CD4-positive, alpha-beta T cell treated with Interleukin-6 at 100 ng/mL for 8 hours (primary cell): Measurements from ENCODE around the gene MYMX.
"Not testable (repeated sequence)": the region's sequence is repeated elsewhere in the genome, so short reads cannot be mapped to it uniquely, and the experiment has no call there.

Experiments used
- DNase-seq: peaks from one replicate; pipeline ENCODE4 v3.0.0-alpha.2; 2020; ENCODE audit warnings: mixed read lengths, low spot score

MYMX gene

DNA sequence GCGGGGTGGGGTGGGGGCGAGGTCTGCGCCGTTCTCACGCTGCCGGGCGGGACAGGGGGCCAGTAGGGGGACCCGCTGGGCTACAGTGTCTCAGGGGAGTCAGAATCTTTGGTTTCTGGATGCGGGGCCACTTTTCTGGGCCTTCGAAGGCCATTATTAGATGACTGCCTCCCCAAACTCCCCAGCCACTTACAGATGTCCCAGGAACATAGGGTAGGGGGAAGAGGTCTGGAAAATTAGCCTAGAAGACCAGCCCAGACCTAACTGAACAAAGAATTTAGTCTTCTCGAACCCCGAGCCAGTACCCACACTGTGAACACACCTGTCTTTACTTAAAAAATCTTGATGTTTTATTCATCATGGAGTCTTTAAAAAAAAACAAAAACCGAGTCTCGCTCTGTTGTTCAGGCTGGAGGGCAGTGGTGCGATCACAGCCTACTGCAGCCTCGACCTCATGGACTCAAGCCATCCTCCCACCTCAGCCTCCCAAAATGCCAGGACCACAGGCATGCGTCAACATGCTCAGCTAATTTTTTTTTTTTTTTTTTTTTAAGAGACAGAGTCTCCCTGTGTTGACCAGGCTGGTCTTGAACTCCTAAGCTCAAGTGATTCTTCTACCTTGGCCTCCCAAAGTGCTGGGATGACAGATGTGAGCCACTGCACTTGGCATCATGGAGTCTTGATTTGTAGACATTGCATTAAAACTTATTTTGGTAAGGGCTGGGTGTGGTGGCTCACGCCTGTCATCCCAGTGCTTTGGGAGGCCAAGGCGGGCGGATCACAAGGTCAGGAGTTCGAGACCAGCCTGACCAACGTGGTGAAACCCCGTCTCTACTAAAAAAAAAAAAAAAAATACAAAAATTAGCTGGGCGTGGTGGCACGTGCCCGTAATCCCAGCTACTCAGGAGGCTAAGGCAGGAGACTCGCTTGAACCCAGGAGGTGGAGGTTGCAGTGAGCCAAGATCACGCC is 3.4 kb downstream of the MYMX start:
- no peak for DNase-seq

DNA sequence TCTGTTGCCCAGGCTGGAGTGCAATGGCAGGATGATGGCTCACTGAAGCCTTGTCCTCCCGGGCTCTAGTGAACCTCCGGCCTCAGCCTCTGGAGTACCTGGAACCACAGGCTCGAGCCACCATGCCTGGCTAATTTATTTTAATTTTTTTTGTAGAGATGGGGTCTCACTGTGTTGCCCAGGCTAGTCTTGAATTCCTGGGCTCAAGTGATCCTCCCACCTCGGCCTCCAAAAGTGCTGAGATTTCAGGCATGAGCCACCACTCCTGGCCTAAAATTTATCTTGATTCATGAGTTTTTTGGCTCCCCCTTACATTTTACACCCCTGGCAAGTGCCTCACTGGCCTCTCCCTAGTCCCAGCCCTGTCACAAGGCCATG is 4.2 kb downstream of the MYMX start:
- DNase-seq: no peak

DNA sequence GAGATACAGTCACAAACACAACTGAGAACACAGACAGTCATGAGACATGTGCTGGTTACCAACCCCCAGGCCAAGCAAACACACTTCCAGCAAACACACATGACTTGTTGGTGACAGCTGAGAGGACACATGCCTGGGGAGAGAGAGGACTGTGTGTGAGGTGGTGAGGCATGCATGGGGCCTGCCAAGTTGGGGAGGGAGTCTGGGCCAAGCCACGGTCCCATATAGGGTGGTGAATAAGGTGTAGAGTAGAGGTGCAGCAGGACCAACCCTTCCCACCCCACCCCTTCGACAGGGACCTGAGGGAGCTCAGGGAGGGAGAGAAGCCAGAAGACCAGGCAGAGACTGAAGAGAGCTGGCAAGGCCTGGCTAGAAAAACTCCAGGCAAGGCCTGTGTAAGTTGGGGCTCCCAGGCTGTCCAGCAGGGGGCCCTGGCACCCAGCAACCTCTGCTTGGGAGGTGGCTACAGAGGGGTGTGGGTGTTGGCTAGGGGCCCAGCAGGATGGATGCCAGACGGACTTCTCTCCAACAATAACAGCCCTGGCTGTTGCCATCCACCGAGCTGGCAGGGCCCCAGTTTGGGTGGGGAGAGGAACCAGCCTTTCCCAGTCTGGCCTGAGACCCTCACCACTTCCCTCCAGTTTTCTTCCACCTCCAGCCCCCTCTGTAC is 4.7 kb downstream of the MYMX start:
- DNase-seq: peak; percentile 70

DNA sequence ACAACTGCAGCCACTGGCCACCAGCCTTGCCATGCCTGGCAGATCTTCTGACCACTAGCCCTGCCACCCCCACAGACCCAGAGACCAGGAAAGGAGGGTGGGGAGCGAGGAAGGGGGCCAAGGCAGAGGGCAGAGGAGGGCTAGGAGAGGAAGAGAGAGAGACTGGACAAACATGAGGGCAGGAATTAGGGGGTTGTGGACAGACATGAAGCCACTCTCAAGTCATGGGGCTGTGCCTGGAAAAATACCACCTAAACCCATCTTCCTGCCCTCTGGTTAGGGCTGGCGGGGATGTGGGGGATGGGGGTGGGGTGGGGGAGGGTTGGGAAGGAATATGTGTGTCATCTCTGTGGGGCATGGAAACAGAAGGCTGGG is 5.2 kb downstream of the MYMX start:
- DNase-seq: no peak

DNA sequence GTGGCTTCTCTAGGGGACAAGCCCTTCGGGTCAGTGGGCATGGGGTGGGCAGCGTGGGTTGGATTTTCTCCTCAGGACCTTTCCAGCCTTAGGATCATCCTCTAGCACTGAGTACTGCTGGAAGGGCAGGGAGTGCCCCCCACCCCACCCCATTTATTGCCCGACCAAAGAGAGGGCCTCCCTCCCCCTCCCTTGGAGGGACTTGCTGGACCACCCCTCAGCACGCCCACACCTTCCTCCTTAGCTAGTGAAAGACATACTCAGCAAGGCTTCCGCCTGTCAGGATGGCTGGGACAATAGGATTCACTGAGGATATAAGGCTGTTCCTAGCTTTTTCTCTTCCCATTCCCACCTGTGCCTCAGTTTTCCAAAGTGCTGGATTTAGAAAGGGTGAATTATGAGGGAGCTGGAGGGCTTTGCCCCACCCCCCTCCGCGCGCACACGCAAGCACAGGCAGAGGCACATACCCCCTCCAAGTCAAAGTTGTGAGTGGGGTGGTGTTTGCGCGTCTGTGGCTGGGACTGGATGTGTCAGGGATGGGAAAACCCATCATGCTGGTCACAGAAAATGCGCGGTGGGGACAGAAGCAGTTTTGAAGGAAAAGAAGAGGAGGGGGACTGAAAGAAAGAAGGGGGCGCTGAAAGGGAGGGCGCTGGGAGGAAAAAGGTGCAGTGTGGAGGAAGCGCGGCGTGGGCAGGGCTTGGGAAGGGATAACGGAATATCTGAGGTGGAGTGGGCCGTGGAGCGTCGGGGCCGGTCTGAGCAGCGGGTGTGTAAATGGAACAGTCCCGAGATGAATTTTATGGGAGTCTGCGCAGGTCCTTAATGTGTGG is 6.0 kb downstream of the MYMX start:
- no peak for DNase-seq

DNA sequence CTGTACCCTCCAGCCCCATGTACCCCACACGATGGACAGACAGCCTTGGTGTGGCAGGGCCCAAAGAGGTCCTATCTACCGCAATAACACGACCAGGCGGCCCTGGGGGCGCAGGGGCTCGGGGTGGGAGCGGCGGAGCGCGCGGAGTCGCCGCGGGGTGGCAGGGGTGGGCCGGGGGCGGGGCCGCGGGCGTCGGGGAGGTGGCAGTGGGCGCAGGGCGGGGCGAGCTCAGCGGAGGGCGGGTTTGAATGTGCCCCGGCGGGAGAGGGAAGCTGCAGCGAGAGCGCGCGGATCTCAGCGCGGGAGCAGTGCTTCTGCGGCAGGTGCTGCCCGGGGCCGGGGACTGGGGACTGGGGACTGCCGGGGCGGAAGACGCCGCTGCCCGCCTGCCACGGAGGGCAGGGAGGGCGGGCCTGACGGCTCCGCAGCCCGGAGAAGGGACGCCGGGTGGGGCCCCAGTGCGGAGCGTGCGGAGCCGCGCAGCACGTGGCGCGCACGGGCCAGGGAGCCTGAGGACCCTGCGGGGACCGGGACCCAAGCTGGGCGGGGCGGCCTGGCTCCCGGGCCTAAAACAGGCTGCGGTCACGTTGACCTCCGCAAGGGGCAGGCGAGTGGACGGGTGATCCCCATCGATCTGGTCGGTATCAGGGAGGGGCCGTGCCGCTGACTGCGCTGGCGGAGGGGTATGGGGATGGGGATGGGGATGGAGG is 6.7 kb downstream of the MYMX start, which contains the start of gene SLC29A1:
Gene SLC29A1, plus strand, starts transcription at position 277 of the 710 bp plus-strand sequence. CDS start 3,719 bp downstream, outside the sequence.
- peak; percentile 82 for DNase-seq

DNA sequence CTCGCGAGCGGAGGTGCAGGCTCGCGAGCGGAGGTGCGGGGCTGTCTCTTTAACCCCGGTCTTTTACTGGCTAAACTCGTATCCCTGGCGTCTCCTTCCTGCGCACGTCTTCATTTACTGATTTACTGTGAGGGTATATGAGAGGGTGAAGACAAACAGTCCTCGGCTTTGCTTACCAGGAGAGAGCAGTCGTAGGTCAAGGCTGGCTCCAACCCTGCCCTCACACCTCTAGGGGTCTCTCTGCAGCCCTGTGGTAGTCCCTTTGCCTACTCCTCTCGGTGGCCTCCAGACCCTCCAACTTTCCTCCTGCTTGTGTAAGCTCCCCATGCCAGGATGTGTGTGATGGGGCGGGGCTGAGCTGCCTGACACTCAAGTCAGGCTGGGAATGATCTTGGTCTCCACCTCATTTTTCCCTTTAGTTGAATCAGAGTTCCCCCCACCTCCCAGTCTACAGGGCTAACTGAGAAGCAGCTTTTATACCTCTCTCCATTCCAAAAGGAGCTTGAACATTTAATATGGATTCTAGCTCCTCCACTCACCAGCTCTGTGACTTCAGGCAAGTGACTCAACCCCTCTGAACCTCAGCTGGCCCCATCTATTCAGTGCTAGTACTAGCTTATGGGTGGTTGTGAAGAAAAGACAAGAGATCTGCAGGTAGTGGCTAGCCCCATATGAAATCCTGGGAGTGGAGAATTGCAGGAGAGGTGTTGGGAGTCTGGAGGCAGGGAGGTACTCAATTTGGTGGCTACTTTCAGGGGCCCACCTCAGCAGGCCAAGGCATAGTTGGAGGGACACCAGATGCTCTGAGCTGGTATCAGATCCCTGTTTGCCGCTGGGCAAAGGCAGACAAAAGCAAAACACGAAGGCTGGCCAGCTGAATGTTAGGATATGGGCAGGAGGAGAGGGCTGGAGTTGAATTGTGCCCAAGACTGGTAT is 7.6 kb downstream of the MYMX start:
- DNase-seq: no peak

DNA sequence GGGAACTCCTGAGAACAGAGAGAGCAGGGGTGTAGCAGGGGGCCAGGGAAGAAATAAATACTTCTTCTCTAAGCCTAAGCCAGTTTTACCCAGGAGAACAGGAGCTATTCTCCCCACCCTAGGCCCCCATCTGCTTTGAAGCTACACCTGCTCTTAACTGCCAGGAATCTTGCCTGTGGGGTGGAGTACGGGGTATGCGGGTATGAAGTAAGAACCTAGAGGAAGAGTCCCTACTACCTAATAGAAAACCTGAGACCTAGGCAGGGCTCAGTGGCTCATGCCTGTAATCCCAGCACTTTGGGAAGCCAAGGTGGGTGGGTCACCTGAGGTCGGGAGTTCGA is 8.2 kb downstream of the MYMX start:
- DNase-seq: no peak

DNA sequence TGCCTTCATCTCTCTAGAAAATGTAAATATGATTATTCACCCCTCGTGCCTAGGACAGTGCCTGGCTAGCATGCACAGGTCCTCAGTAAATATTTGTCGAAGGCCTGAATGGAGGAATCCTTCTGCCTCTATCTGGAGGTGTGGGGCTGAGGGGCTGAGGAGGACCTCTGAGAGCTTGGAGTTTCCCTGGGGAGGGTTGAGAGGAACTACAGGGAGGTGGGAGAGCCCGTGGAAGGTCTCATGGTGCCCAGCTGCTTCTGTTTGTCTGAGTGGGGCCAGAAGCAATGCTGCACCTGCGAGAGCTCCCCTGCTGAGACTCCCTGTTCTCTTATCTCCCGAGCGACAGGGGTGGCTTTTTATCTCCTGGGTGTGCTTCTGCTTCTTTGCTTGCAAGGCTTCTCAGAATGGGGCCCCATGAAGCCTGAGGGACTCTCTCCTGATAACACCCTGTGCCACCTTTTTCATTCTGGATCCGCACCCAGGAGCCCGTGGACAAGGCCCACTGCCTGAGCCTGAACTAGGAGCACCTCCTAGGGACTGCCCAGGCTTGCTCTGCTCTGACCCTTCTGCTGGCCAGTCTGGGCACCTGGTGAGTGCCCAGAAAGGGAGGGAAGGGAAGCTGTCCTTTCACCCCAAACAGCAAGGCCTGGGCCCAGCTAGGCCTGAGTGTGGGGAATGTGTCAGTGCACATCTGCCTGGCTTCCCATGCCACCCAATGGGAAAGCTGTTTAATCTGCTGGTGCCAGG is 9.0 kb downstream of the MYMX start:
- no peak for DNase-seq

DNA sequence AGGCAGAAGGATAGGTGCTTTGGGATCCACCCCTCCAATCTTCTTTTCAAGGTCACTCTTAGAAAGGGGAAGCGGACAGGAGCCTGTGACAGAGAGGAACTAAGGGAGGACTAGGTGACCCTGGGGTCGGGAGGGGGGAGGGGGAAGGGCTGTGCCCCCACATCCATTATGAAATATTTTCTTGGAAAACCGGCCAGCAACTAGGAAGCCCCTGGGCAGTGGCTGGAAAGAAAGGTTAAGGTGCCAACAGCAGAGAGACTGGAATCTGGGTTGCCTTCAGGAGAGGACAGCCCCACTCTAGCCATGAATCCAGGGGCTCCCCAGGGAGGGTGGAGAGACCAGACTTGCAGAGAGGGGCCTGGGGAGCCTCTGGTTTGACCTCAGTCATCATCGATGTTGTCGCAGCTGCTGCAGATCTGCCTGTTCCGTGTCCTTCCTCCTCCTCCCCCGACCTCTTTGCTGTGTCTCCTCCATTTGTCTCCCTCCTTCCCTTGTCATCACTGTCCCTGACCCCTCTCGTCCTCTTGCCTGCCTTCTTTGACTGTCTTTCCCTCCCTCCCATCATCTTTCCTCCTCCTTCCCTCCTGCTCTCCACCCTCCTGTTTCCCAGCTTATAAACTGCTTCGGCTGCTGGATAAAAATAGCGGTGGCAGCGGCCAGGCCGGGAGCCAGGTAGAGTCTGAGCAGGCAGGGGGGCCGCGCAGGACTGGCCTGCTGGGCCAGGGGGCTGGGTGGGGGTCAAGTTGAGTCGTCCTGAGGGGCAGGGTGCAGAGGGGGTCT is 9.8 kb downstream of the MYMX start:
- no peak for DNase-seq

DNA sequence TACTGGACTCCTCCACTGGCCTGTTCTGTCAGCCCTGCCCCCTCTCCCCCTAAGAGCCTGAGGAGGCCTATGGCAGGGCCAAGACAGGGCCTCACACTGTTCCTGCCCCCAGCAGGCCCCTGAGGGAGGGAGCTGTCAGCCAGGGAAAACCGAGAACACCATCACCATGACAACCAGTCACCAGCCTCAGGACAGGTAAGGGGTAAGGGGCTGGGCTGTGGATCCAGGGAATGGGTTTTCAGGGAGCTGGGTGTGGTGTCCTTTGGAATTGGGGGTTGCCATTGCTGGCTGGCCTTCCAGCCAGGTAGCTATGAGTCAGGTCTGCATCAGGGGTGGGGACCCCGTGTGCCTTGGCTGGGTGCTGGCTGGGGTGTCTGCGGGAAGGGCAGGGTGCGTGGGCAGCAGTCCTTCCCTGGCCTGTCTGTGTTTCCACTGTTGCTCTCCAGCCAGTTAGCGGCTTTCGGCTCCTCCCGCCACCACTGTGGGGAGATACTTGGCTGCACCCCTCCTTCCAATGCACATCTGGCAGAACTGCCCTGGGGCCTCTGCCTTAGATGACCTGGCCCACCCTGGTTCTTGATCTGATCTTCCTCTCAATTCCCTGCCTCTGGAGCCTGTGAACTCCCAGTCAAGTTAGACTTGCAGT is 10.5 kb downstream of the MYMX start:
- no peak for DNase-seq

DNA sequence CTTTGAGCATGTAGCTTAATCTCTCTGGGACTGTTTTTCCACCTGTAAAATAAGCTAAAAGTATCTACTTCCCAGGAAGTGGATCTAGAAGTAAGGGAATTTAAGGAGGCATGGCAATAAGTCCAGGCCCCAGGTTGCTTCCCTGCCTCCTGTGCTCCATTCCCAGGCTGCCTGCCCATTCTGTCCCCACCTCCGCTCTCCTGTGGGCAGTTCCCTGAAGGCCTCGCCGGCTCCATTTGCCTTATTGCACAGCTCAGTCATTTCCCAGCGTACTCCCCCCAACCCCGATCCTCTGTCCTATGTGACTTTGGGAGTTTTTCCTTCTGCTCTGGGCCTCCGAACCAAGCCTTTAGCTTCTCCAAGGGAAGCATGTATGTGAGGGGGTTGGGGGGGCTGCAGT is 11.3 kb downstream of the MYMX start:
- no peak for DNase-seq

DNA sequence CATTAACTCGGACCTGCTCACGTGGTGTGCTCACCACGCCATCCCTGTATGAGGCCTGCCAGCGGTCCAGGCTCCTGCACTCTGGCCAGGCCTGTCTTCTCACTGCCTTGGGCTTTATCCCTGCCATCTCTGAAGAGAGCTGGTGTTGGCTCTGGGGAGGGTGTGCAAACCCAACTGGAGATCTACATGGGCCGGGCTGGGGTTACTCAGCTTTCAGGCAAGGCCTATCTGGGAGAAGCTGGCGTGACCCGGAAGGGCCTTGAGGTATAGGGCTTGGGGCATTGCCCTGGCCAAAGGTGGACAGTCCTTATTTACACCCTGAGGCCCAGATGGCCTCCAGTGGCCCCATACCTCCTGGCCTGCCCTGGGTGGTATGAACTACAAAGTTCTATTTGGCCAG is 11.7 kb downstream of the MYMX start:
- no peak for DNase-seq

DNA sequence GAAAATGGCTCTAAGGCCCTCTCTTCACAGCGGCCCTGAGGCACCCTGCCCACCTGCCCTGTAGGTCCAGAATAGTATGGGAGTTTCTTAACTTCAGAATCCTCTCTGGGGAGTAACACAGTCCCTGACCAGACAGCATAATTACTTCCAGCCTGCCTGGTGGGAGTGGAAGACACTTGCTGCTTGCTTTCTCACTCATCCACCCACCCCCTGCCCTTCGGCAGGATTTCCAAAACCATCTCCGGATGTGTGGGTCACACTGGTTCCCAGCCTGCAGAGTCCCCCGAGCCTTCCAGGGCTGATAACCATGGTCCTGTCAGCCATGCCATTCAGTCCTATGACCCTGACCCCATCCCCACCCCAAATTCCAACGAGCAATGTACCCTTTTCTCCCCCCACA is 12.1 kb downstream of the MYMX start:
- DNase-seq: no peak

DNA sequence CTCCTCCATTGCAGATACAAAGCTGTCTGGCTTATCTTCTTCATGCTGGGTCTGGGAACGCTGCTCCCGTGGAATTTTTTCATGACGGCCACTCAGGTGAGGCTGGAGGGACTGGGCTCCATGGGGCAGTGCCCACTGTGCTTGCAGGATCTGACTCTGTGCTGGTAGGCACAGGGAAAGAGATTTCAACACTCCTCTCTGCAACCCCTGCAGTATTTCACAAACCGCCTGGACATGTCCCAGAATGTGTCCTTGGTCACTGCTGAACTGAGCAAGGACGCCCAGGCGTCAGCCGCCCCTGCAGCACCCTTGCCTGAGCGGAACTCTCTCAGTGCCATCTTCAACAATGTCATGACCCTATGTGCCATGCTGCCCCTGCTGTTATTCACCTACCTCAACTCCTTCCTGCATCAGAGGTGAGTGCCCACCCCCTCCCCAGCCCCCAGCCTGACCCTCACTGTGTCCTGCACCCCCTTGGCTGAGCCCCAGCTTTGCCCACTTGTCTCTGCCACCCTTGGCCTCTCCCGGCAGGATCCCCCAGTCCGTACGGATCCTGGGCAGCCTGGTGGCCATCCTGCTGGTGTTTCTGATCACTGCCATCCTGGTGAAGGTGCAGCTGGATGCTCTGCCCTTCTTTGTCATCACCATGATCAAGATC is 12.8 kb downstream of the MYMX start:
- DNase-seq: no peak

DNA sequence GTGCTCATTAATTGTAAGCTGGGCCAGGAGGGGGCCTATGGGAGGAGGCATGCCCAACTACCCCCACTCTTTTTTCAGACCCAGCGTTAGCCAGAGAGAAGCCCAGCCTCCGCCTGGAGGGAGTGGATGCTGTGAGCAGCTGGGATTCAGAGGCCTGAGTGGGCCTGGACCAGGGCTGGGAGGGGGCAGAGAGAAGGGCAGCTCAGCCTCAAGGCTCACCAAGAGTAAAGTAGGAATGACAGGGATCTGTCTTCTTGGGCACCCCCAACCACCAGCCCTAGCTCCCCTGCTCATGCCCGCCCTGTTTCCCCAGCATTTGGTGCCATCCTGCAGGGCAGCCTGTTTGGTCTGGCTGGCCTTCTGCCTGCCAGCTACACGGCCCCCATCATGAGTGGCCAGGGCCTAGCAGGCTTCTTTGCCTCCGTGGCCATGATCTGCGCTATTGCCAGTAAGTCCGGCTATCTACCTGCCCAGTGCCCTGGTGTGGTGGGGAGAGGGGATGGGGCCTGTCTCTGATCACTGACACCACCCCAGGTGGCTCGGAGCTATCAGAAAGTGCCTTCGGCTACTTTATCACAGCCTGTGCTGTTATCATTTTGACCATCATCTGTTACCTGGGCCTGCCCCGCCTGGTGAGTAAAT is 13.4 kb downstream of the MYMX start:
- DNase-seq: no peak

DNA sequence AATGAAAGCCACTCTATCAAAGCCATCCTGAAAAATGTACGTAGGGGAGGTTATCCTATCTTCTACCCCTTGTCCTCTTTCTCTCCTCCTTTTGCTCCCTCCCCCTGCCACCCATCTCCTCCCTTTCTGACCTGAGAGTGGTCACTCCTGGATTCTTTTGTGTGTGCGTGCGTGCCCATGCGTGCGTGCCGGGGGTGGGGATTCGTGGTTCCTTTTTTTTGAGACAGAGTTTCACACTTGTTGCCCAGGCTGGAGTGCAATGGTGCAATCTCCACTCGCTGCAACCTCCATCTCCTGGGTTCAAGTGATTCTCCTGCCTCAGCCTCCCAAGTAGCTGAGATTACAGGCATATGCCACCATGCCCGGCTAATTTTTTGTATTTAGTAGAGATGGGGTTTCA is 14.7 kb downstream of the MYMX start:
- DNase-seq: not testable (repeated sequence)
